H1 (cell line): Measurements from ENCODE around the gene PHTF1. TPM values are rescaled to one million over a fixed set of nuclear protein-coding genes. Genes with fewer than 3 reads are reported as not detected.

ENCODE experiments used
- polyA plus RNA-seq, 7 experiments: library from polyadenylated mRNA; depleted of rRNA in 3 of 7; stranded (reverse) in 5 of 7; unstranded in 2 of 7; fragments of >200 nt in 5 of 7; fragments of 200-250 nt in 2 of 7; gene quantifications; 1 replicate in 5 of 7; 2 replicates in 1 of 7; 4 replicates in 1 of 7; pipeline versions ENCODE4 v1.2.1 to v1.2.3, GENCODE V29; 2011 to 2013; ENCODE audit warnings: missing spikeins in 2 of 7, mixed read lengths in 2 of 7
- total RNA-seq: library from RNA; stranded (reverse); fragmentation: NEBNext Ultra II Directional; extraction: Animal tissue kit (Norgen Biotek cat#: 25700); gene quantifications from 2 replicates; pipeline ENCODE4 v1.2.1, GENCODE V29; 2021
- TF ChIP-seq, protein P1 (sequence below): IDR thresholded peaks from 2 replicates; pipeline ENCODE4 v1.6.1; 2012; ENCODE audit warnings: inconsistent platforms
- TF ChIP-seq, protein P2 (sequence below): IDR thresholded peaks from 2 replicates; pipeline ENCODE4 v1.6.1; 2012; ENCODE audit warnings: inconsistent platforms

The PHTF1 gene
- total and polyA plus RNA-seq, 2 of the 8 experiments (the other 6 are each of a cell fraction or from before 2014, with no cell fraction given) = 9.1 to 26.9 TPM

DNA sequence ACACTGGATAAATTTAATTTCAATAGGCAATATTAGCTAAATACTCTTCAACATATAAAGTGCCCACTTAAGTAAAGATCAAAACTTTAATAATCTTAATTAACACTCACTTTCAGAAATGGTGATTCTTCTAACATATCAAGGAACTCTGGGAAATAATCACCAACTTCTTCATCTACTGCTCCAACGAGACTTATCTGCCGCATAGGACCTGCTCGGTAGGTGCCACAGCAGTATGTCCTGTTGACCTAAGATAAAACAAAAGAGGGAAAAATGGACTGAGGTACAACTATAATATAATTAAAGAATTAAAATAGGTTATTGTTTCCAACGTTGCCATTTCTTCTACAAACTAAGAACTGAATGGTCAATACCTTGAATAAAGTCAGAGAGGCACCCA lies 18.3 kb upstream of the PHTF1 start (continued):
- TF ChIP-seq, protein P1, sequence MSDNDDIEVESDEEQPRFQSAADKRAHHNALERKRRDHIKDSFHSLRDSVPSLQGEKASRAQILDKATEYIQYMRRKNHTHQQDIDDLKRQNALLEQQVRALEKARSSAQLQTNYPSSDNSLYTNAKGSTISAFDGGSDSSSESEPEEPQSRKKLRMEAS = no peak
- TF ChIP-seq, protein P2, sequence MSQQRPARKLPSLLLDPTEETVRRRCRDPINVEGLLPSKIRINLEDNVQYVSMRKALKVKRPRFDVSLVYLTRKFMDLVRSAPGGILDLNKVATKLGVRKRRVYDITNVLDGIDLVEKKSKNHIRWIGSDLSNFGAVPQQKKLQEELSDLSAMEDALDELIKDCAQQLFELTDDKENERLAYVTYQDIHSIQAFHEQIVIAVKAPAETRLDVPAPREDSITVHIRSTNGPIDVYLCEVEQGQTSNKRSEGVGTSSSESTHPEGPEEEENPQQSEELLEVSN = no peak
